Caco-2 (cell line): ENCODE results near the gene ACKR1. TPM values are rescaled to one million over a fixed set of nuclear protein-coding genes. Genes with fewer than 3 reads are reported as not detected.
A peak's percentile ranks its signal among the peaks of the same experiment; 100 is the strongest.

Experiments used
- BruUV-seq: library from RNA; stranded (reverse); fragments of 400-500 nt; replicated peaks from 2 replicates; lab custom pipeline; 2021; lab: Mats Ljungman, UMichigan
- CTCF ChIA-PET: fragments of 300-600 bp; sonication (Branson Sonifier 250); formaldehyde crosslinking; loops from one replicate; lab custom pipeline; 2022; ENCODE audit warnings: antibody characterized with exemption; lab: Charles Lee
- POLR2A ChIA-PET: fragments of 300-600 bp; sonication (Branson Sonifier 250); formaldehyde crosslinking; loops from one replicate; lab custom pipeline; 2022; ENCODE audit warnings: antibody characterized with exemption; lab: Charles Lee
- DNase-seq, 2 experiments: peaks; one replicate each; pipeline versions ENCODE4 v3.0.0 to v3.0.0-alpha.2; 2020 to 2022
- H3K27me3 ChIP-seq: replicated peaks from 2 replicates; pipeline ENCODE4 v1.6.0; 2011; ENCODE audit warnings: low read length; ENCODE audit not compliant: control insufficient read depth, insufficient read depth
- H3K36me3 ChIP-seq: 2 replicates; pipeline ENCODE4 v1.5.1; 2011; ENCODE audit warnings: low read length; ENCODE audit not compliant: control insufficient read depth, insufficient read depth
- H3K4me1 ChIP-seq: fragments of 250-450 bp; sonication (Bioruptor Pico); 2 replicates; pipeline ENCODE4 v1.5.1; 2020; ENCODE audit warnings: mild to moderate bottlenecking
- H3K4me3 ChIP-seq: 2 replicates; pipeline ENCODE4 v1.5.1; 2011; ENCODE audit warnings: low read depth, mild to moderate bottlenecking, control low read depth, low read length
- H3K9me3 ChIP-seq: fragments of 250-450 bp; sonication (Bioruptor Pico); 2 replicates; pipeline ENCODE4 v1.5.1; 2020; ENCODE audit warnings: mild to moderate bottlenecking, moderate library complexity
- H3K27ac Mint-ChIP-seq: one replicate; pipeline ENCODE4 v1.8.0; 2022; ENCODE audit warnings: mixed read lengths; ENCODE audit not compliant: unreplicated experiment
- H3K27me3 Mint-ChIP-seq: one replicate; pipeline ENCODE4 v1.8.0; 2022; ENCODE audit warnings: mixed read lengths; ENCODE audit not compliant: insufficient read depth, unreplicated experiment
- H3K36me3 Mint-ChIP-seq: one replicate; pipeline ENCODE4 v1.8.0; 2022; ENCODE audit warnings: mild to moderate bottlenecking, mixed read lengths; ENCODE audit not compliant: insufficient read depth, unreplicated experiment
- H3K4me1 Mint-ChIP-seq: one replicate; pipeline ENCODE4 v1.8.0; 2022; ENCODE audit warnings: low read depth, mixed read lengths; ENCODE audit not compliant: unreplicated experiment
- H3K4me3 Mint-ChIP-seq: one replicate; pipeline ENCODE4 v1.8.0; 2022; ENCODE audit warnings: mild to moderate bottlenecking, moderate library complexity, mixed read lengths; ENCODE audit not compliant: unreplicated experiment
- H3K9me3 Mint-ChIP-seq: one replicate; pipeline ENCODE4 v1.8.0; 2022; ENCODE audit warnings: mixed read lengths; ENCODE audit not compliant: unreplicated experiment
- CTCF ChIP-seq, 2 experiments: fragments of 200-600 bp in 1 of 2; IDR thresholded peaks; 1 replicate in 1 of 2; 2 replicates in 1 of 2; pipeline versions ENCODE4 v1.5.1 to v1.8.0; 2011 to 2022; ENCODE audit warnings: antibody characterized with exemption in 1 of 2, control low read depth in 1 of 2, inconsistent platforms in 1 of 2, low read depth in 1 of 2, low read length in 1 of 2, mild to moderate bottlenecking in 1 of 2, moderate library complexity in 1 of 2; ENCODE audit not compliant: insufficient read depth in 1 of 2, severe bottlenecking in 1 of 2, unreplicated experiment in 1 of 2
- intact Hi-C: fragments of 100-400 bp; cut with micrococcal nuclease; formaldehyde crosslinking; loops from one replicate; pipeline ENCODE4 v1.10.0; 2022; ENCODE audit not compliant: unreplicated experiment
- total RNA-seq: library from RNA; stranded (reverse); gene quantifications from 2 replicates; pipeline ENCODE4 v1.2.3, GENCODE V29; 2022

ACKR1 gene
- total RNA-seq, 1 experiment from 2014 or later = not detected

GRCh38 chr1:159214149-159214760, 9.6 kb downstream of the ACKR1 start:
- peaks cover 9% of the 10 kb centered on the region for H3K27me3 Mint-ChIP-seq
- H3K27ac Mint-ChIP-seq = no peak overlapping the region
- Histone ChIP-seq H3K9me3 (no peaks in the 10 kb centered on the region), H3K36me3 (no peaks in the 10 kb centered on the region), H3K27me3 (no peaks in the 10 kb centered on the region), H3K4me1 (no peaks in the 10 kb centered on the region), H3K4me3 (no peak overlapping the region)
- no peaks in the 10 kb centered on the region for H3K36me3 Mint-ChIP-seq
- H3K4me1 Mint-ChIP-seq = peaks cover 10% of the 10 kb centered on the region
- BruUV-seq = no TSS peak
- POLR2A ChIA-PET = no interaction called here
- no peak overlapping the region for H3K4me3 Mint-ChIP-seq
- peak; percentile 47 to 65 for DNase-seq
- intact Hi-C loops = loop anchor here (5.0 kb wide), 1 partner anchor 793 kb away; no protein-coding TSS in a partner anchor
- CTCF ChIA-PET = interaction anchor here (0.7 to 2.4 kb wide), 7 partner anchors 11 to 793 kb away, joined by 3 to 20 read pairs (median 4); no protein-coding TSS in a partner anchor
- TF ChIP-seq CTCF (IDR thresholded peaks at IDR 0.05; ENCODE audit: insufficient read depth in 1 of 2, low read depth in 1 of 2, low read length in 1 of 2, severe bottlenecking in 1 of 2, unreplicated experiment in 1 of 2) = peak; percentile 89
- H3K9me3 Mint-ChIP-seq = no peaks in the 10 kb centered on the region

DNA sequence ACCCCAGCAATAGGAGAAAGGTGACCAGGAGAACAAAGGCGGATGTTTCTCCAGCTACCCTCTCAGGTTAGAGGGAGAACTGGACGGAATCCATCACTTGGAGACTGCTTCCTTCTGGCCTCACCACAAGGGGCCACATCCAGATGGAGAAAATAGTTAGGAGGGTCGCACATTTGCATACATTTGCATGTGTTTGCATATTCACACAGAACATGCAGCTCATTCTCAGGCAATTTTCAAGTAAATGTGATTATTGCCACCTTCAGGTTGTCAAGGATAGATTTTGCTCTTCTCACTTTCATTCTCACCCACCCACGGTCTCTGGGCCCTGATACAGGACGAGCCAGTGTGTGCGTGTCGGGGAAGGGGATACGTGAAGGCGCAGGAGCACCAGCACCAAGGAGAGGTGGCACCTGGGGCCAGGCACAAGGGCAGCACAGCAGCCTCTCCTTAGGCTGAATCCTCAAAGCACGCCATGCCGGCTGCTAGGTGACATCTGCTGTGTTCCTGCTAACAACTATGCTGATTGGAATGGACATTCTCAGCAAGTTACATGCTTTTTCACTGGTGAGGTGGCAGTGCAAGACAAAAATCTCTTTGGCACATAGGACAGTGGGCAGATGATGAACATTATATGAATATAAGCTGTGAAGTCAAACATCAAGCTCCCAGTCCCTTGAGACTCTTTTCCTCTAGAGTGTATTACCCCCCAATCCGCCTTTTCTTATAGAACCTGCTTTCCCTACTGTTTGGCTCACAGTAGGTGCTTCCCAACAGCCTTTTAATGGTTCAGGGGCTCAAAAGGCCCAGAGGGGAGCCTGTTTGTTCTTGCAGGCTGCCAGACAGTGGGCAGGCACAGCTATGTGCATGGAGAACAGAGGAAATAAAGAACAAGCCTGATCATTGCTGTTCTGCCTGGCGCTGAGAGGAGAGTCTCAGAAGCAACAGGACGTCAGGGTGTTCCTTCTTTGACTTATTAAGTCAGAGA, 14.3 kb downstream of the ACKR1 start:
- ChIA-PET POLR2A (no interaction called here), CTCF (no interaction called here)
- Mint-ChIP-seq H3K9me3 (no peaks in the 10 kb centered on the region), H3K27me3 (no peaks in the 10 kb centered on the region), H3K4me1 (no peaks in the 10 kb centered on the region), H3K27ac (no peak overlapping the region), H3K36me3 (no peaks in the 10 kb centered on the region), H3K4me3 (no peak overlapping the region)
- intact Hi-C loops = no loop called here
- no TSS peak for BruUV-seq
- H3K9me3 ChIP-seq = no peaks in the 10 kb centered on the region
- H3K4me1 ChIP-seq = no peaks in the 10 kb centered on the region
- no peaks in the 10 kb centered on the region for H3K36me3 ChIP-seq
- no peak for DNase-seq
- H3K4me3 ChIP-seq = no peak overlapping the region
- H3K27me3 ChIP-seq = no peaks in the 10 kb centered on the region
- TF ChIP-seq CTCF (IDR thresholded peaks at IDR 0.05; ENCODE audit: insufficient read depth in 1 of 2, low read depth in 1 of 2, low read length in 1 of 2, severe bottlenecking in 1 of 2, unreplicated experiment in 1 of 2) = no peak

- ChIA-PET CTCF (no interaction called here), POLR2A (no interaction called here)
- Mint-ChIP-seq H3K9me3 (no peaks in the 10 kb centered on the region), H3K36me3 (no peaks in the 10 kb centered on the region), H3K4me3 (no peak overlapping the region), H3K27me3 (no peaks in the 10 kb centered on the region), H3K4me1 (no peaks in the 10 kb centered on the region), H3K27ac (no peak overlapping the region)
- Histone ChIP-seq H3K27me3 (no peaks in the 10 kb centered on the region), H3K4me1 (no peaks in the 10 kb centered on the region), H3K9me3 (no peaks in the 10 kb centered on the region), H3K36me3 (no peaks in the 10 kb centered on the region), H3K4me3 (no peak overlapping the region)
- intact Hi-C loops = no loop called here
- BruUV-seq = no TSS peak
- no peak for DNase-seq
- no peak for TF ChIP-seq CTCF (IDR thresholded peaks at IDR 0.05; ENCODE audit: insufficient read depth in 1 of 2, low read depth in 1 of 2, low read length in 1 of 2, severe bottlenecking in 1 of 2, unreplicated experiment in 1 of 2)
Measured at GRCh38 chr1:159222075-159222865, 17.6 kb downstream of the ACKR1 start.
